GM18870 (cell line): ENCODE data around the gene GALNT18.

Source experiments
- ATAC-seq: cut with Tn5 transposase; IDR thresholded peaks from one replicate; pipeline ENCODE4 v1.9.1; 2021; ENCODE audit warnings: moderate library complexity; ENCODE audit not compliant: unreplicated experiment

GALNT18 gene

DNA sequence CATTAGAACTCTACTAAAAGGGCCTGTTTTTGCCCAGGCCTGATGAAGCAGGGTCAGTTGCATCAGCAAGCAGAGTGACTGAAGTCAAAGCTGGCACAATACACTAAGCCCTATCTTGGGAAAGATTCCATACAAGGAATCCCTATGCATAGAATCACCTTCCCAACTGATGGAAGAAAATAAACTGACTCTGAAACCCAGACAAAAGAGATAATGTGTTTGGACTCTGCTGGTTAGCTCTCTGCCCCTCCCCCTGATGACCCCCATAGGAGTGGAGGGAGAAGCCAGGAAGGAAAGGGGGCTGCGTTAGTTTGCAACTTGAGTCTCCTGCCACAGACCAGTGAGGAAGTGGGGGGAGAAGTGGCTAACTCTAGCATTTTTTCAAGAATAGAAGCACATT is 32.9 kb downstream of the GALNT18 start:
- no peak for ATAC-seq

DNA sequence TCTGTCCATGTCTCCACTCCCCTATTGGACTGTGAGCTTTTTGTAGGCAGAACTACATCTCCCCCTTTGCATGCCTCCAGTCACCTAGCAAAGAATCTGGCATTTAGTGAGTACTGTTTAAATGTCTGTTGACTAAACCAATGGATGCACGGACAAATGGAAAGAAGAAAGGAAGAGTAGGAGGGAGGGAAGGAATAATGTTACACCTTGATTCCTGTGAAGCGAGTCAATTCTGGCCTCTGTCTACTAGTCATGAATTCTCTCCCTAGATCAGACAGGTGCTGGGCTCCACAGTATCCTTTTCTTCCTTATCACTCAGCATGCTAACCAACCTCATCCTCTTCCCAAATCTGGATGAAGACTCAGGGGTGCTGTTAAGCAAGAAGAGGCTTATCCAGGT is 33.6 kb downstream of the GALNT18 start:
- ATAC-seq = no peak

DNA sequence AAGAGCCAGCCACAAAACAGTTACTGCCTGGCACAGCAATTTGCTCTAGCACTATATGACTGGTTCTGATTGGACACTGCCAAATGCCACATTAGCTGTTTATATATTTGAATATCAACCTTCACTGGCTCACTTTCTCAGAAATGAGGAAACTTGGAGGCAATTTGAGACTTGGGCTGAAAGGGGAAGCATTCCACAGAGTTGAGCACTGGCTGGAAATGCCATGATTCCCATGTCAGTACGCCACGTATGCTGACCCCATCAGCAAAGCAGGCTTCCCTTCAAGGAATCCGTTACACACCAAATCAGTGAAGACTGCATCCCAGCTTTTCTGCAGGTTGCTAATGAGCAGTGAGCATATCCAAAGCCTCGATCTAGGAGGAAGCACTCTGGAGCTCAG is 34.7 kb downstream of the GALNT18 start:
- ATAC-seq = no peak

DNA sequence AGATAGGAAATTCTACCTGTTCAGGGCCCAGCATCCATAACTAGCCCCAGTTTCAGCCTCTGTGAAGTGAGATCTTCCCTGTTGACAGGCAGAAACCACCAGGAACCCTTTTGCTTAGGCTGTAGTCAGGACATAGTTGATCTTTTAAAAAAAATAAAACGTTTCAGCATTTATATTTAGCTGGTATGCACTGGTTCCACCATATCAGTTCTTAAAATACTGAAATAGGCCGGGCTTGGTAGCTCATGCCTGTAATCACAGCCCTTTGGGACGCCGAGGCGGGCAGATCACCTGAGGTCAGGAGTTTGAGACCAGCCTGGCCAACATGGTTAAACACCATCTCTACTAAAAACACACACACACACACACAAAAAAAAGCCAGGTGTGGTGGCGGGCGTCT is 35.3 kb downstream of the GALNT18 start:
- ATAC-seq = no peak

DNA sequence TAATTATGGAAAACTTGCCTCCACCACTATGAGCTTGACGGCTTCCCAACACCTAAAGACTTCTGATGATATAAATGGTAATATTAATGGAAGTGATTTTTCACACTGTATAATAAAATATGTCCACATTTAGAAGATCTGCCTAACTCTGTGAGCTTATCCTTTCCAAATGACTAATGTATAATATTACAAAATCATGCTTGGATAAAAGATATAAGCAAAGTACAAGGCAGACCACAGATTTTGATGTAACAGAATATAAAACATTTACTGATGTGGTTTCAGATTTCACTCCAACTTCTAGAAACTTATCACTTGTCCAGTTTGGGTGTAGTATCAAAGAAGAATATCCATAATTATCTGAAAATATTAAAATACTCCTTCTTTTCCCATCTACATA is 36.9 kb downstream of the GALNT18 start:
- ATAC-seq = no peak

DNA sequence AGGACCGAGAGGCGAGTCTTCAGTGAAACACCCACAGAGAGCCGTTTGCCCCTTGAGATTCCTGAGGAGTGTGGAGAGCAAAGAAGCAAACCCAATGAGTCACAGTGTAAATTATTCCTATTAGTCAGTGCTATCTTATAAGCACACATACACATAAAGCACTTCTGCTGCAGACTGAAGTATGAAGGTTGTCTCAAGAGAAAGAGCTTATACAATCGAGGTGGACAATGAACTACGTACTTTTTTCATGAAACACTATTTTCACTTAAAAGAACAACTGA is 37.3 kb downstream of the GALNT18 start:
- ATAC-seq = no peak

DNA sequence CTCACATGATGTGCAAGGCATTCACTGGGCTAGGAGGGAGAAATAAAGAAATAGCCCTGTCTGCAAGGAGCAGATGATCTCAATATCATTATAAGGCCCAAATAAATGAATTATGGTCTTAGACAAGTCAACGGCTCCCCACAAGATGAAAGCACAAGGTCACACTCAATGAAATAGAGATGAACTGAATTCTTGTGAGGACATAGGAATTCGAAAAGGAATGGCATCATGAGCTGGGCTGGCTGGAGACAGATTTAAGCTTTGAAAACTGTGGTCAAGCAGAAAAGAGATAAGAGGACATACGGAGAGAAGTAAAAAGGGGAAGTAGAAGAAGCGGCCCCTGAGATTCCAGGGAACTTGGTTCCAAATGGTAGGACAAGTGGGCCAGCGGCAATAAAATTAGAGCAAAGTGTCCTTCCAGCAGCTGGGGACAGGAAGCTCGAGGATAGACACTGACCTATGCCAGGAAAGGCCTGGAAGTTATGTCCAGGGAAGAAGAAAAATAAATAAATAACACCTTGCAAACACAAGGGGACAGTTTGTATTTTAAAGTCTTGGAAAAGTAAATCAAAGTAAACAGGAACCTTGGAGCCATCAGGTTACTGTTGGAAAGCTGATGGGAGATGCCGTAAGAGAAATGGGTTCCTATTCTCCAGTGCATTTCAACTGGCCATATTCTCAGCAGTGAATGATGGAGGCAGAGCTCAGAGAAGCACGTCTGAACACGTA is 37.8 kb downstream of the GALNT18 start:
- no peak for ATAC-seq

DNA sequence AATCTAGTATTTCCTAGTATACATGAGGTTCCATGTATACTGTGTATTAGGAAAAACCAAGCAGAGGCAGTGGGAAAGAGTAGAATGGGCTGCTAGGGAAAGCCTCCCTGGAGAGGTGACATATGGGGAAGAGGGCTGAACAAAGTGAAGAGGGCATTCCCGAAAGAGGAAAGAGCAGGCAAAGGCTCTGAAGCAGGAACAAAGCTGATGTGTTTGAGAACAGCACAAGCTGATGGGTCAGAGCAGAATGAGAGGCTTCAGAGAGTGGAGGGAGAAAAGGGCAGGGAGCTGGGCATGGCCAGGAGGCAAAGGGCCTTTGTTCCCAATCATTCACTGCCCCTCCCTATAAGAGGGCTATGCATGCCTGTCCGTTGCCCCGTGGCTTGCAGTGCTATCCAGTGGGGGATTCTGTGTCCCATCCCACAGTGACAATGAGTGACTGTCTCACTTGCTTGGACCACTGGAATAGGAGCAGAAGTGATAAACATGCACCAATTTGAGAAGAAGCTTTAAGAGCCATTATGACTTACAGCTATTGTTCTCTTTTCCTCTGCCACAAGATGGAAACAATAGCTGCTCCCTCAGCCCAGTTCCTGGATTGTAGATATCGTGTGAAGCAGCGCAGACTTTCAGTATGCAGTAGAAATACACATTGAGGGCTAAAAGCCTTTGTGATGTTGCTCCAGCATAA is 39.6 kb downstream of the GALNT18 start:
- ATAC-seq = no peak

DNA sequence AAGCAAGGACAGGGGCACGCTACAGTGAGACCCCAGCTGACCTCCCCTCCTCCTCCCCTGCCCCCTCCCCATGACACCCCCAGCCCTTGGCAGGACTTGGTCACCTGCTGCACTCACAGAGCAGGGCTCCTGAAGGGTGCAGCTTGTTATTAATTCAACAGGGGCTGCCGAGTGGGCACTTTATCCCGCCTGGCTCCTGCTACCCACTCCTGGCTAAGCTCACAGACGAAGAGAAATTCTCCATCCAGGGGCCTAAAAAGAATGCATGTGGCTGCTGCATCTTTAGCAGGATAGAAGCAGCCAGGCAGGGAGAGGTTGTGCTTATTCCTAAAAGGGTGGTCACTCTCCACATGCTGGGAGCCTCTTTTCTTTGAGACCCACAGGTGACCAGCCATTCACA is 40.3 kb downstream of the GALNT18 start:
- ATAC-seq = no peak

DNA sequence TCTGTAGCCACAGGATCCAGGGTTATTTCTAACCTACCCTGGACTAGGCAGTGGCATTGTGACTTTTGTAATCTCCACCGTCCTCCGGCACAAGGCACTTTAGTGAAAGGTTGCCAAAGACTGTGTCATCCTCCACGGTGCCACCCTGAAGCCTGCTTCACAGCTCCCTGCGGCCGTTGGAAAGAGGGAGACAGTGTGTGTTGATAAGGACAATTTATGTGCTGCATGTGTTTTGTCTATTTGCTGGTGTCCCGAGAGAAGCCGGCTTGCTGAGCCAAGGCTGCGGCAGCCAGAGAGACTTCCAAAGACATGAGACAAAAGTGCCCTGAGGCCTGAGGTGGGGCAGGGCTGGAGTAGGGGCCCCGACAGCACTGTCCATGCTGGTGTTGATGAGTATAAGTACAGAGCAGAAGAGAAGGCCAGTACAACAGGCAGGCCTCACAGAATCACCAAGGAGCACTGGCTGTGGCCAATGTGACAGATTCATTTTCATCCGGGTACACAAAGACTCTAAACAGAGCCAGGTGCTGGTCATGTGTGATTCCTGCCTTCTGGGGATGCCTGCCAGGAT is 40.9 kb downstream of the GALNT18 start:
- ATAC-seq = no peak

DNA sequence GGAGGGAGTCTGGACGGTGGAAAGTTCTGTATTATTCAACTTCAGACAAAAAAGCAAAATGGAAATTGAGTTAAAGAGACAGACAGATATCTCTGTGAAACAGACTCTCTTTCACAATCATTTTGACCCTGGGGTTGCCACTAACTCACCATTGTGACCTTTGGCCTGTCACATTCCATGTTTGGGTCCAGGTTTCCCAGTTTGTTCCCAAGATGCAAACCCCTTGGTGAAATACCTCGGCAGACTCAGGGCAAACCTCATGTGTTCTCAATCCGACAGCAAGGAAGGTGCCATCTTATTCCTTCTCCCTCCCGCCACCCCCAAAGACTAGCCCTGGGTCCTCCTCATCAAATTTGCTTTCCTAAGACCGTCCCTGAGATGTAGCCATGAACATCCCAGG is 41.8 kb downstream of the GALNT18 start:
- no peak for ATAC-seq

DNA sequence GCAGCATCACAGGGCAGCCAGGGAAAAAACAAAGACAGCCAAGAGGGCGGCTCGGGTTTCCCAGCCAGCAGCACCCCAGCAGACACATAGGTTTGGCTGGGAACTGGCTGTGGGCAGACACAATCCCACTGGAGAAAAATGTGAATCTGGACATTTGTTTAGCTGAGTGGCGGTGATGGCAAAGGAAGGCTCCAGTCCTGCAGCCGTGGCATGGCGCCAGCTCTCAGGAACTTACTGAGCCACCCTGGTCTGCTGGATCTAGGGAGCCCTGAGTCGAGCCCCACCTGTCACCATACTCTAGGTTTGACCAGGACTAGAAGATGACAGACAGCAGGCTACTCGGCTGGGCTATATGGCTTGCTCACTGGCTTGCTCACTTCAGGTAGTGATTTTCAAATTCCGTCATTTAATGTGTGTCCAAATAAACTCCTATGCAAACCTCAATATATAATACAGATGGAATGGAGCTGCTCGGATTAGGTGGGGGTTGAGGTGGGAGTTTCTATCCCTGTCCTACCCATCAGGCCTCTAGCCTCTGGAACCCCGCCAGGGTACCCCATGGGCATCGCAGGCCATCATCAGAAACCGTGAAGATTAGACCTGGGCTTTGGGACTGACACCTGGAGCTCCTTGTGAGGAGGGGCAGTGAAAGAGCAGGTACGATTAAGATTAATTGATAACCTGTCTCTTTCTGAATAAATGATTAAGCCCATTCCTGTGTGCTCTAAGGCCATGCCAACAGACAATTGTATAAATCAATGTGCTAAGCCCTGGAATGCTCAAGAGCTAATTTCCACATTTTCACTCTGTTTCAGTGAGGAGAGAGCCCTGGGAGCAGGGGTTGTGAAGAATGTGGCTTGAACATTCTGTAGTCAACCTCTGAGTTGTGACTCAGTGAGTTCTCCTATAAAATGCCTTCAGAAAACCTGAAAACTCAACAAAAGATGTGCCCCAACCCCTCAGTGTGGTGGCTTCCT is 42.5 kb downstream of the GALNT18 start:
- ATAC-seq = no peak

DNA sequence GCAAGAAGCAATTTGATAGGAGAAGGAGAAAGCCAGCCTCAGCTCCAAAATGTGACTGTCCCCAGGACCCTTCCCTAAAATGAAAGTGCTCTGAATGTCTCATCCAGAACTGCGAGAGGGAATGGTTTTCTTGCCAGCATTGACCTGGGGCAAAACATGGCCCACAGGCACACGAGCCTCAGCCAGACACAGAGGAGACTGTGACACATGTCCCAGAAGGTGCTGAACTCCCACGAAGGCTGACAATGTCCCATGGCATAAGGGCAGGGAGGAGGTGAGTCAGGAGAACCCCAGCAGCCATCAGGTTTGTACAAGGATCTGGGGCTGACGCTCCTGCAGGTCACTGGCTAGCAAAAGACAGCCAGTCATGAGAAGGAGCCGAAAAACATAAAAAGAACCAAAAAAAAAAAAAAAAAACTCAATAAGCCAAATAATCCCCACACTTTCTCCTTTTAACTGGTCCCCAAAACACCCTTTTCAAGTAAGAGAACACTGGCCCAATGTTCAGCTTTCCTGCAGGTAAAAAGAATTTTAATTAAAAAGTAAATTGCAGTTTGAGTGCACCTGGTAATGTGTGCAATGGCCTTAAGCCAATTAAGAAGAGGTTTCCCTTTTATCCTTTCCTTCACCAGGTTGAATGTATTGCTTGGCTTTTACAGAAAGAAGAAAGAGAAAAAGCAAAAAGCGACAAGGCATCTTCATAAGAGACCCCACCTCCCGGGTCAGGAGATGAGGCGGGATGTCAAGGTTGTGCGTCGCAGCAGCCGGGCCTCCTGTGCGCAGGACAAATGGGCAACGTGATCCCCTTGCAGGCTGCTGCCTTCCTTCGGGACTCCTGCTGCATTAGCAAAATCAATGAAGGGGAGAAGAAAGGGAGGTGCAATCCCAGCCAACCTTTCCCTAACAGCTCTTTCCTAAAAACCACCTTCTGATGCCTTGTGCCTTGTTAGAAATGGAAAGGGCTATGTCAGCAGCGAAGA is 43.6 kb downstream of the GALNT18 start:
- ATAC-seq = no peak

DNA sequence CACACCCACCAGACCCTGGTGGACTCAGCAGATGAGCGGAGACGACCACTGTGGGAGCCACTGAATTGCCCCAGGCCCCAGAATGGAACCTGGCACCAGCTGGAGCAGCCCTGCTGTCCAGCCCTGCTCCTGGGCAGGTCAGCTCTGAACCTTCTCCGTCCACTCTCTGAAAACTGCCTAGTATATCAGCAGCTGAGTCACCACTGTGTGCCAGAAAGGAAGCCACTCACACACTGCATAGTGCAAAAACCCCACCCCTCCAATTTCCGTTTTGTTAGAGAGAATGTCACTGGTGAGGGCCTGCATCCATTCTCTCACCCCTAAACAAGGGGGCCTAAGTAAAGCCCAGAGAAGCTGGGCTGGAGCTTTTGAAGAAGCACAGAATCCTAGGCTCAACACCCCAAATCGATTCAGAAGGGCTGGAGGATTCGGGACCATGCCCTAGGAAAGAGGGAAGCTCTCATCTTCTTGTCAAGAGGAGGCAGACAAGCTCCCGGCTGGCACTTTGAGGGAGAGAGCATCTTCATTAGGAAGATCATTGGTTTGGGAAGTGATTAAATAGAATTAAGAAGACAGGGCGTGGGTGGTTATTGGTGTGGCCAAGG is 44.5 kb downstream of the GALNT18 start:
- no peak for ATAC-seq

DNA sequence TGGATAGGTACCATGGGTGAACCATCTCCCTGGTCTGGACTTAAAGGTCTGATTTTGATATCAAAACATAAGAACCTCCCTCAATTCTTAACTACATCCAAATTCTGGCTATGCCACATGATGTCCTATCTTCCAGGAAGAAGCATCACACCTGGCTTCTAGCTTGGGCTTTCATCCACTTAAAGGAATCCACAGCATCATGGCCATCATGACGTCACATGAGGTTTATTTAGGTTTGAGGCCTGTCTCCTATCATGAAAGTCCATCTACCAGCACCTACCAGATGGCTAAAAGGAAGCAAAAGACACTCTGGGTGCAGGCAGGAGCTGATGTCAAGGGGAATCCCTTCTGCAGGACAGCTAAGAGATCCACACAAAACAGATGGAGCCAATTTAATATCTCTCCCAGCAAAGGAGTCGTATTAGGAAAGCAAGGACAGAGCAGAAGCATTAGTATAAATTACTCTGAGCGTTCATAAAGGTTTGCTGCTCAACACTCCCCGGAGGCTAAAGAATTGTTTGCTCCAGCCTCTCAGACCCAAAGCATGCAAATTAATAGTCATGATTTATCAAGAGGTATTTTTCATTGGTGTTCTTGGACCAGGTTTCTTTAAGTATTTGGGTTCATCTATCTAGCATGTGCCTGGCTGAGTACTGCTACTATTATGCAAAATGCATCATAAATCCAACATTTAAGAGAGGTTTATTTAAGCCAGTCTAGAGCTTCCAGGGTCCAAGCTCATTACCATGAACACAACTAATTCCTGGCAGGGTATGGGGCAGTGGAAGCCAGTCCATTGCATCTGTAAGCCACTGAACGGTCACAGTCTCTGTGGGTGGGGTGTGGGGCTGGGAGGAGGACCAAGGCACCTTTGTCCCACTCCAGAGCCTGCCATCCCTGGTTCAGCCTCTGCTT is 47.2 kb downstream of the GALNT18 start:
- no peak for ATAC-seq

DNA sequence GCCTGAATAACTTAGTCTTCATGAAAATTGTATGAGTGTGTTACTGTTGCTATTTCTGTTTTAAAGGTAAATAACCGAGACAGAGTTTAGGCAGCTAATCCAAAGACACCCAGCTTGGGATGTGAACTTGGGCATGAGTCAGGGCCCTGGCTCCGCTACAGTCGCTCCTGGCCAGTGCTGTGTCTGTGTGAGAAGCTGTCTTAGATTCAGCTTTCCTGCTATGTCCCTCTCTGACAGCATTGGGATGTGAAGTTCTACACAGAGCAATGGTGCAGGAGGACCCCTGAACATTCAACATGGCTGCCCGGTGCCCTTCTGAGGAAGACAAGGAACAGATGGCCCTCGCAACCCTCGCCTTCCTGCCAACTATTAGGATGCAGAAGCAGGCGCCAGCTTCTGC is 49.4 kb downstream of the GALNT18 start:
- no peak for ATAC-seq

DNA sequence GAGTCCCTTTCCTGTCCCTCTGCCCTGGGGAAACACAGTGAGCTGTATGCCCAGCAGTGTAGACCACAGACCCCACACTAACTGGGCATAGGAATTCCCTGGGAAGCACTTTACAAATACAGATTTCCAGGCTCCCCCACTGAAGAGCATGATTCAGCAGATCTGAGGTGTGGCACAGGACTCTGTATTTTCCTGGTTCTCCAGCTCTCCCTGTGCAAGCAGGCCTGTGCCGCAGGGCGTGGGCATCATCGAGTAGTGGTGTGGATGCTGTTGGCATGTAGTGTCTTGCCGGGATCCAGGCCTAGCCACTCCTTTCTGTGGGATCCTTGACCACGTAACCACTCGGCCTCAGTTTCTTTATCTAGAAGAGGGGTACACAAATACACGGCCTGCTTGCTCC is 49.9 kb downstream of the GALNT18 start:
- no peak for ATAC-seq

DNA sequence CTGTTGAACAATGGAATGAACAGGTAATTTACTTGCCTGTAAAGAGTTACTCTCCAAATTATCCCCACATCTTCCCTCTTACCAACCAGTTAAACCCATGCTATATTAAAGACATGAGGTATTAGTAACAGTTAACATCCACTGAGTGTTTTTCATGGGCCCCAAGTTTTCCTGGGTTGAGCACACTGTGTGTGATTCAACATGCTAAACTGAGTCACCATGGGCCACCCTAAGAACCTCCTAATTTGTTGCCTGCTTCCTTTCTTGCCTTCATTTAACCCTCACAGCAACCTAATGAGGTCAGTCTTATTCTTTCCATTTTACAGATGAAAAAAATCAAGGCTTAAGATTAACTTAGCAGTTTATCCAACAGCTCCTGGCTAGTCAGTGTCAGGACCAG is 51.0 kb downstream of the GALNT18 start:
- no peak for ATAC-seq

DNA sequence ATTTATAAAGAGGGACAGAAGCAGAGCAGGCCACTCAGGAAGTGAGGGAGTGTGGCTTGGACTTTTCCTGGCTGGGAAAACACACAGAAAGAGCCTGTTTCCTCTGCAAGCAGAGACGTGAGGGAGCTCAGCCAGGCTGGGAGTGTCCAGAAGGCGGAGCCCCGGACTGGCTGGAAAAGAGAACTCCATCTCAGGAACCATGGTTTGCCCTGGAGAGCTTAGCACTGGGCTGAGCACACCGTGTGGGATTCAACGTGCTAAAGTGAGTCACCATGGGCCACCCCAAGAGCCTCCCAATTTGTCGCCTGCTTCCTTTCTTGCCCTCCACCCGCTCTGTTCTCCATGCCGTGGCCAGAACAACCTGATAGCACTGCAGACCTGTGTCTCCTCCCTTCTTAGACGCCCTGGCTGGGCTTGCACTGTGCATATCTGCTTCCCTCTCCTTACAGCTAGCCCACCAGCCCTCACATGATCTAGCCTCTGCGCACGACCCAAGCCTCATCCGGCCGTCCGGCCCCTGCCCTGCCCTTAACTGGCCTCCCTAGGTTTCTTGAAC is 51.8 kb downstream of the GALNT18 start:
- ATAC-seq = no peak
